GM12878 (cell line): ENCODE measurements around the gene FUBP1. TPM values are rescaled to one million over a fixed set of nuclear protein-coding genes. Genes with fewer than 3 reads are reported as not detected.

Experiments used
- ATAC-seq: fragments of 200-7000 bp; cut with Tn5 transposase; 3 replicates; pipeline ENCODE4 v1.9.1; 2020; ENCODE audit warnings: mild to moderate bottlenecking, moderate library complexity
- BruUV-seq: library from RNA; stranded (reverse); fragments of 400-500 nt; replicated peaks from 2 replicates; lab custom pipeline; 2021; lab: Mats Ljungman, UMichigan
- CTCF ChIA-PET: fragments of 300-600 bp; sonication (Branson Sonifier 250); formaldehyde crosslinking; extraction: SDS; loops from one replicate; lab custom pipeline; 2021; ENCODE audit warnings: inconsistent platforms; lab: Yijun Ruan, JAX
- POLR2A ChIA-PET: fragments of 350-600 bp; formaldehyde crosslinking; extraction: SDS; loops from one replicate; lab custom pipeline; 2021; ENCODE audit warnings: inconsistent platforms; lab: Charles Lee
- RAD21 ChIA-PET: fragments of 300-600 bp; sonication (Branson Sonifier 250); formaldehyde crosslinking; loops from one replicate; lab custom pipeline; 2023; ENCODE audit warnings: antibody characterized with exemption; ENCODE audit not compliant: unreplicated experiment; lab: Charles Lee
- SMC1A ChIA-PET: fragments of 300-600 bp; sonication (Branson Sonifier 250); formaldehyde crosslinking; loops from one replicate; lab custom pipeline; 2023; ENCODE audit not compliant: unreplicated experiment, uncharacterized antibody; lab: Charles Lee
- DNase-seq: peaks from one replicate; pipeline ENCODE4 v3.0.0-alpha.2; 2011; ENCODE audit warnings: low read depth, low spot score
- FAIRE-seq: peaks from 3 replicates; lab custom pipeline; 2011; peaks lifted over from hg19 to GRCh38; lab: Jason Lieb, UNC
- H2AFZ ChIP-seq: 2 replicates; pipeline ENCODE4 v1.6.0; 2011; ENCODE audit warnings: low read depth, low read length, control low read depth; ENCODE audit not compliant: control insufficient read depth
- H3K27ac ChIP-seq: 2 replicates; pipeline ENCODE4 v1.5.1; 2011; ENCODE audit warnings: control low read depth; ENCODE audit not compliant: control insufficient read depth, insufficient read depth
- H3K27me3 ChIP-seq, 2 experiments: replicated peaks in 1 of 2; 2 replicates each; pipeline versions ENCODE4 v1.6.0 to v1.6.1; 2011; ENCODE audit warnings: low read length in 1 of 2; ENCODE audit not compliant: control insufficient read depth in 2 of 2, insufficient read depth in 2 of 2
- H3K36me3 ChIP-seq, 2 experiments: 2 replicates each; pipeline ENCODE4 v1.5.1; 2011; ENCODE audit warnings: low read length in 1 of 2; ENCODE audit not compliant: control insufficient read depth in 2 of 2, insufficient read depth in 2 of 2
- H3K4me1 ChIP-seq: 2 replicates; pipeline ENCODE4 v1.6.1; 2011; ENCODE audit warnings: mild to moderate bottlenecking, low read length, moderate library complexity, mixed read lengths; ENCODE audit not compliant: control insufficient read depth, insufficient read depth
- H3K4me2 ChIP-seq: 2 replicates; pipeline ENCODE4 v1.6.0; 2011; ENCODE audit warnings: control low read depth; ENCODE audit not compliant: control insufficient read depth, insufficient read depth
- H3K4me3 ChIP-seq: fragments of 200-600 bp; sonication (generic); 2 replicates; pipeline ENCODE4 v1.5.1; 2016
- H3K79me2 ChIP-seq: 2 replicates; pipeline ENCODE4 v1.6.0; 2011; ENCODE audit warnings: low read length; ENCODE audit not compliant: control insufficient read depth, insufficient read depth
- H3K9ac ChIP-seq: 2 replicates; pipeline ENCODE4 v1.8.0; 2011; ENCODE audit warnings: low read length, control low read depth, mixed read lengths; ENCODE audit not compliant: control insufficient read depth, insufficient read depth
- H3K9me3 ChIP-seq: replicated peaks from 3 replicates; pipeline ENCODE4 v1.5.1; 2011; ENCODE audit warnings: mild to moderate bottlenecking, low read length; ENCODE audit not compliant: control insufficient read depth, insufficient read depth
- H4K20me1 ChIP-seq: 2 replicates; pipeline ENCODE4 v1.6.0; 2011; ENCODE audit not compliant: control insufficient read depth, insufficient read depth
- CHD1 ChIP-seq: IDR thresholded peaks from 2 replicates; pipeline ENCODE4 v1.6.1; 2012; ENCODE audit warnings: low read depth, low read length, improper control_type of control experiment
- CREB1 ChIP-seq: IDR thresholded peaks from 2 replicates; pipeline ENCODE4 v1.6.1; 2012; ENCODE audit warnings: low read depth, mild to moderate bottlenecking, inconsistent platforms
- HDAC6 ChIP-seq: fragments of 200-600 bp; sonication (generic); IDR thresholded peaks from one replicate; pipeline ENCODE4 v1.8.0; 2017; ENCODE audit warnings: antibody characterized with exemption; ENCODE audit not compliant: unreplicated experiment
- HSF1 ChIP-seq: fragments of 150-350 bp; IDR thresholded peaks from 2 replicates; pipeline ENCODE4 v1.6.1; 2014; ENCODE audit warnings: mild to moderate bottlenecking, low read depth, low read length
- KLF5 ChIP-seq: fragments of 450-650 bp; IDR thresholded peaks from 2 replicates; pipeline ENCODE4 v1.6.1; 2014; ENCODE audit warnings: mild to moderate bottlenecking; ENCODE audit not compliant: partially characterized antibody
- MEF2A ChIP-seq: IDR thresholded peaks from 2 replicates; pipeline ENCODE4 v1.6.1; 2011; ENCODE audit warnings: low read depth, mild to moderate bottlenecking, low read length, moderate library complexity; ENCODE audit not compliant: insufficient read depth
- MTA2 ChIP-seq: fragments of 450-650 bp; IDR thresholded peaks from 2 replicates; pipeline ENCODE4 v1.6.1; 2016; ENCODE audit warnings: low read depth, mild to moderate bottlenecking, moderate library complexity
- MXI1 ChIP-seq: fragments of 150-350 bp; IDR thresholded peaks from 2 replicates; pipeline ENCODE4 v1.6.1; 2011; ENCODE audit warnings: low read depth, mild to moderate bottlenecking, inconsistent platforms, low read length, improper control_type of control experiment
- NR2F1 ChIP-seq: fragments of 450-650 bp; conservative IDR thresholded peaks from 2 replicates; pipeline ENCODE4 v1.6.1; 2017; ENCODE audit warnings: mild to moderate bottlenecking
- NRF1 ChIP-seq: conservative IDR thresholded peaks from 2 replicates; pipeline ENCODE4 v1.6.1; 2011; ENCODE audit warnings: mild to moderate bottlenecking, low read depth, low read length, improper control_type of control experiment
- PML ChIP-seq: IDR thresholded peaks from 2 replicates; pipeline ENCODE4 v1.6.1; 2012; ENCODE audit warnings: low read length, inconsistent platforms
- POLR2AphosphoS5 ChIP-seq: IDR thresholded peaks from 2 replicates; pipeline ENCODE4 v1.6.1; 2011; ENCODE audit warnings: mild to moderate bottlenecking, low read length, inconsistent platforms
- RAD51 ChIP-seq: fragments of 450-650 bp; IDR thresholded peaks from 2 replicates; pipeline ENCODE4 v1.6.1; 2016; ENCODE audit warnings: moderate library complexity, mild to moderate bottlenecking, inconsistent platforms
- RELB ChIP-seq: fragments of 450-650 bp; IDR thresholded peaks from 2 replicates; pipeline ENCODE4 v1.6.1; 2017; ENCODE audit warnings: low read depth, mild to moderate bottlenecking, moderate library complexity
- SREBF2 ChIP-seq: IDR thresholded peaks from 2 replicates; pipeline ENCODE4 v1.6.1; 2012; ENCODE audit warnings: mild to moderate bottlenecking, low read length
- TBL1XR1 ChIP-seq: IDR thresholded peaks from 2 replicates; pipeline ENCODE4 v1.6.1; 2012; ENCODE audit warnings: low read depth, low read length, improper control_type of control experiment
- ZBED1 ChIP-seq: IDR thresholded peaks from 2 replicates; pipeline ENCODE4 v1.6.1; 2016; ENCODE audit warnings: borderline replicate concordance
- in situ Hi-C: fragments of 300-500 bp; cut with MboI; formaldehyde crosslinking; loops from 9 replicates; pipeline ENCODE4 v1.14.3; 2018; ENCODE audit warnings: mixed read lengths
- intact Hi-C: fragments of 100-400 bp; cut with micrococcal nuclease; formaldehyde crosslinking; loops from one replicate; pipeline ENCODE4 v1.14.2; 2022; ENCODE audit not compliant: unreplicated experiment
- polyA plus RNA-seq, 11 experiments: library from polyadenylated mRNA; depleted of rRNA in 4 of 11; unstranded in 6 of 11; stranded (reverse) in 5 of 11; fragments of >200 nt; fragmentation: Nextera tagmentation in 4 of 11; fragmentation: Illumina TruSeq in 1 of 11; extraction: Ambion mirVana in 4 of 11; extraction: Trizol in 1 of 11; gene quantifications; 1 replicate in 1 of 11; 2 replicates in 10 of 11; pipeline versions ENCODE4 v1.2.1 to v1.2.3, GENCODE V29; 2011 to 2016; ENCODE audit warnings: inconsistent platforms in 2 of 11, missing spikeins in 2 of 11, low read depth in 1 of 11
- total RNA-seq, 4 experiments: library from RNA; depleted of rRNA in 3 of 4; stranded (reverse); fragments of >200 nt in 3 of 4; fragmentation: Illumina TruSeq in 1 of 4; extraction: Trizol in 1 of 4; gene quantifications; 2 replicates each; pipeline versions ENCODE4 v1.2.1 to v1.2.3, GENCODE V29; 2013 to 2021

The FUBP1 gene
- total and polyA plus RNA-seq, 10 of the 15 experiments (the other 5 are each of a cell fraction or from before 2014, with no cell fraction given), result 110 to 343 (median 191) TPM

GRCh38 chr1:77983997-77984355 lies 5.1 kb upstream of the FUBP1 start:
- BruUV-seq, result no TSS peak
- Histone ChIP-seq H3K4me2 (no peak overlapping the region), H3K4me1 (no peaks in the 10 kb centered on the region), H3K27ac (no peak overlapping the region), H3K9me3 (no peaks in the 10 kb centered on the region; the same call in 2 of the 3 replicates), H3K36me3 (no peaks in the 10 kb centered on the region), H2AFZ (no peak overlapping the region), H3K79me2 (peaks cover 30% of the 10 kb centered on the region), H3K9ac (no peak overlapping the region), H4K20me1 (no peaks in the 10 kb centered on the region), H3K4me3 (no peak overlapping the region), H3K27me3 (no peaks in the 10 kb centered on the region)
- intact Hi-C loops (no loop called here), in situ Hi-C loops (no loop called here)
- CTCF ChIA-PET, result interaction anchor here (2.1 kb wide), 1 partner anchor 21 kb away, joined by 7 read pairs; the partner anchor contains the start of gene DNAJB4
- FAIRE-seq (no peak), DNase-seq (no peak), ATAC-seq (no peak)
- POLR2A ChIA-PET, result interaction anchor here (0.6 to 1.4 kb wide), 2 partner anchors 21 to 24 kb away, joined by 3 read pairs; partner anchors contain the start of gene DNAJB4
- RAD21 ChIA-PET, result interaction anchor here (1.0 kb wide), 1 partner anchor 131 kb away, joined by 5 read pairs; no protein-coding TSS in a partner anchor
- TF ChIP-seq HSF1 (no peak), TBL1XR1 (no peak), NRF1 (no peak), RELB (0 out of 2 replicates have a peak, but pooled peaks have one; percentile 36), HDAC6 (no peak), MEF2A (no peak), RAD51 (no peak), POLR2AphosphoS5 (no peak), PML (no peak), CREB1 (no peak), MXI1 (no peak), ZBED1 (no peak), NR2F1 (peak; percentile 58; the same call in 1 of the 2 replicates), MTA2 (peak; percentile 42; the same call in 1 of the 2 replicates), KLF5 (no peak), SREBF2 (no peak), CHD1 (no peak)
- SMC1A ChIA-PET, result interaction anchor here (1.0 to 1.5 kb wide), 4 partner anchors 16 to 237 kb away, joined by 3 to 6 read pairs (median 4); partner anchors contain the start of gene DNAJB4
